Astrocyte (in vitro differentiated cells and primary cell): ENCODE data around the gene DPH2. TPM values are rescaled to one million over a fixed set of nuclear protein-coding genes. Genes with fewer than 3 reads are reported as not detected.

ENCODE experiments used
- DNase-seq: peaks from one replicate; pipeline ENCODE4 v3.0.0-alpha.2; 2010; ENCODE audit warnings: low read depth
- FAIRE-seq: peaks from 2 replicates; lab custom pipeline; 2011; peaks lifted over from hg19 to GRCh38; lab: Jason Lieb, UNC
- H2AFZ ChIP-seq: 2 replicates; pipeline ENCODE4 v1.6.0; 2012; ENCODE audit warnings: low read depth, low read length, inconsistent platforms
- H3K27ac ChIP-seq: 2 replicates; pipeline ENCODE4 v1.5.1; 2011; ENCODE audit warnings: low read depth, low read length, inconsistent platforms
- H3K27me3 ChIP-seq: 2 replicates; pipeline ENCODE4 v1.6.0; 2011; ENCODE audit warnings: low read length, inconsistent platforms; ENCODE audit not compliant: insufficient read depth
- H3K36me3 ChIP-seq: 2 replicates; pipeline ENCODE4 v1.5.1; 2011; ENCODE audit warnings: low read length, inconsistent platforms; ENCODE audit not compliant: insufficient read depth
- H3K4me1 ChIP-seq: 2 replicates; pipeline ENCODE4 v1.5.1; 2011; ENCODE audit warnings: low read length, inconsistent platforms; ENCODE audit not compliant: insufficient read depth
- H3K4me2 ChIP-seq: 2 replicates; pipeline ENCODE4 v1.6.0; 2012; ENCODE audit warnings: low read length, inconsistent platforms
- H3K4me3 ChIP-seq: 2 replicates; pipeline ENCODE4 v1.5.1; 2011; ENCODE audit warnings: low read depth, mild to moderate bottlenecking, low read length, inconsistent platforms; ENCODE audit not compliant: insufficient read depth
- H3K79me2 ChIP-seq: 2 replicates; pipeline ENCODE4 v1.6.0; 2012; ENCODE audit warnings: mild to moderate bottlenecking, low read length, inconsistent platforms; ENCODE audit not compliant: insufficient read depth
- H3K9ac ChIP-seq: 2 replicates; pipeline ENCODE4 v1.6.0; 2012; ENCODE audit warnings: mild to moderate bottlenecking, low read length, inconsistent platforms
- H3K9me3 ChIP-seq: 2 replicates; pipeline ENCODE4 v1.5.1; 2012; ENCODE audit warnings: low read depth, mild to moderate bottlenecking, low read length, inconsistent platforms; ENCODE audit not compliant: insufficient read depth
- H4K20me1 ChIP-seq: 2 replicates; pipeline ENCODE4 v1.6.0; 2012; ENCODE audit warnings: low read length, inconsistent platforms; ENCODE audit not compliant: insufficient read depth
- H3K27ac Mint-ChIP-seq: one replicate; pipeline ENCODE4 v1.8.0; 2021; ENCODE audit warnings: mild to moderate bottlenecking, mixed read lengths; ENCODE audit not compliant: unreplicated experiment
- H3K27me3 Mint-ChIP-seq: one replicate; pipeline ENCODE4 v1.8.0; 2021; ENCODE audit warnings: low read depth, mixed read lengths; ENCODE audit not compliant: unreplicated experiment
- H3K36me3 Mint-ChIP-seq: one replicate; pipeline ENCODE4 v1.8.0; 2021; ENCODE audit warnings: low read depth, mixed read lengths; ENCODE audit not compliant: unreplicated experiment
- H3K4me1 Mint-ChIP-seq: one replicate; pipeline ENCODE4 v1.8.0; 2021; ENCODE audit warnings: low read depth, mixed read lengths; ENCODE audit not compliant: unreplicated experiment
- H3K4me3 Mint-ChIP-seq: one replicate; pipeline ENCODE4 v1.8.0; 2021; ENCODE audit warnings: mild to moderate bottlenecking, moderate library complexity, mixed read lengths; ENCODE audit not compliant: unreplicated experiment
- H3K9me3 Mint-ChIP-seq: one replicate; pipeline ENCODE4 v1.8.0; 2021; ENCODE audit warnings: mild to moderate bottlenecking, mixed read lengths; ENCODE audit not compliant: unreplicated experiment
- EZH2 ChIP-seq: IDR thresholded peaks from 2 replicates; pipeline ENCODE4 v1.6.1; 2012; ENCODE audit warnings: mild to moderate bottlenecking, low read length, inconsistent platforms; ENCODE audit not compliant: insufficient read depth
- total RNA-seq: library from RNA; stranded (reverse); gene quantifications from 2 replicates; pipeline ENCODE4 v1.2.1, GENCODE V29; 2021
- TF ChIP-seq, protein P1 (sequence below): IDR thresholded peaks from 2 replicates; pipeline ENCODE4 v1.5.1; 2011; ENCODE audit warnings: low read depth, mild to moderate bottlenecking, inconsistent platforms, low read length, moderate library complexity; ENCODE audit not compliant: insufficient read depth

The DPH2 gene
- total RNA-seq, 1 donor from 2014 or later = 31.6 TPM

DNA sequence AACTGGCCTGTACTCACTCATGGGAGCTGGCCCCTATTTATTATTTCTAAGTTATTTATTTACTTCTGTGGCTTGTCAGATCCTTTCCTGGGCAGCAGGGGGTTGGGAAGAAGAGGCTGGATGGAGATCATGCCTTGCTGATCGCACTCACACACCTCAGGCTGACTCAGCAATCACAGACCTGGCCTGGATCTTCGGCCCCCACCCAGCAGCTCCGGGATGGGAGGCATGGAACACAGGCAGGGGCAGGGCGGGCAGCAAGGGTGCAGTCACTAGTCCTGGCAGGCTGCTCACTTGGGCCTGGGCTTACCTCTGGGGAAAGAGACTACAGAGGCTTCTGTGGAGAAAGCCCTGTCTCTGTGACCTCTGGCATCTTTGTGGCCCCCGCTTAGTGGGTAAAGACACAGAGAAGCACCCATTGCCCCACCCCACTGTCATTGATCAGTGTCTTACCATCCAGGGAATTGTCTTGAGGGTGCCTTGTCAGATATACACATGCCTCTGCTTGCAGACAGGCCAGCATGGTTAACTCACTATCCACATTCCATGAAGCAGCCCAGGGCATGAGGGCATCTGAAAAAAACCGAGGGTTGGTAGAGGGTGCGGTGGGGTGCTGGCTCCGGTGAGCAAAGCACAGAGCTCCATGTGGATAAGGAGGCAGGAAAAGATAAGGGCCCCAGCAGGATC, 32.5 kb upstream of the DPH2 start:
- H3K27ac Mint-ChIP-seq = no peak overlapping the region

DNA sequence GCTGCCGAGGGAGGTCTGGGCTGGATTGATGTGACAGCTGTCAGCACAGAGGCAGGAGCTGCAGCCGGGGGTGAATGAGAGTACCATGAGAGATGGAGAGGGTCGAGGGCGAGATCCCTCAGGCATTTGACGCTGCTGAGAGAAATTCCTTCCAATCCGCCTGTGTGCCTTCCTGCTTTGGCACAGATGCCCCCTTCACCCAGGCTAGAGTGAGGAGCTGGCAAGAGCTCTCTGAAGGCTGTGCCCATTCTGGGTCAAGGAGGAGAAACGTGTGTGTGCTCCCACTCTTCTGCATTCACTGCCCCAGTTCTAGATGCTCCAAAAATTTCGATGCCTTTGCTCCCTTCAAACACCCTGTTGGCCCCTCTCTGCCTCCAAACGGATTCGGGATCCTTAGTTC, 31.4 kb upstream of the DPH2 start:
- H2AFZ ChIP-seq = no peak overlapping the region
- no peak overlapping the region for H3K4me2 ChIP-seq
- H3K27ac ChIP-seq = no peak overlapping the region
- H3K27me3 ChIP-seq = peaks cover 2% of the 10 kb centered on the region
- FAIRE-seq (no peak), DNase-seq (no peak)
- Mint-ChIP-seq H3K4me1 (peaks cover 6% of the 10 kb centered on the region), H3K4me3 (no peak overlapping the region), H3K27ac (no peak overlapping the region), H3K27me3 (peaks cover 16% of the 10 kb centered on the region), H3K36me3 (peaks cover 9% of the 10 kb centered on the region), H3K9me3 (no peaks in the 10 kb centered on the region)
- peaks cover 7% of the 10 kb centered on the region for H3K4me1 ChIP-seq
- no peaks in the 10 kb centered on the region for H3K36me3 ChIP-seq
- H3K4me3 ChIP-seq = no peak overlapping the region
- H3K9ac ChIP-seq = no peak overlapping the region
- H4K20me1 ChIP-seq = peaks cover 16% of the 10 kb centered on the region
- TF ChIP-seq, protein P1, sequence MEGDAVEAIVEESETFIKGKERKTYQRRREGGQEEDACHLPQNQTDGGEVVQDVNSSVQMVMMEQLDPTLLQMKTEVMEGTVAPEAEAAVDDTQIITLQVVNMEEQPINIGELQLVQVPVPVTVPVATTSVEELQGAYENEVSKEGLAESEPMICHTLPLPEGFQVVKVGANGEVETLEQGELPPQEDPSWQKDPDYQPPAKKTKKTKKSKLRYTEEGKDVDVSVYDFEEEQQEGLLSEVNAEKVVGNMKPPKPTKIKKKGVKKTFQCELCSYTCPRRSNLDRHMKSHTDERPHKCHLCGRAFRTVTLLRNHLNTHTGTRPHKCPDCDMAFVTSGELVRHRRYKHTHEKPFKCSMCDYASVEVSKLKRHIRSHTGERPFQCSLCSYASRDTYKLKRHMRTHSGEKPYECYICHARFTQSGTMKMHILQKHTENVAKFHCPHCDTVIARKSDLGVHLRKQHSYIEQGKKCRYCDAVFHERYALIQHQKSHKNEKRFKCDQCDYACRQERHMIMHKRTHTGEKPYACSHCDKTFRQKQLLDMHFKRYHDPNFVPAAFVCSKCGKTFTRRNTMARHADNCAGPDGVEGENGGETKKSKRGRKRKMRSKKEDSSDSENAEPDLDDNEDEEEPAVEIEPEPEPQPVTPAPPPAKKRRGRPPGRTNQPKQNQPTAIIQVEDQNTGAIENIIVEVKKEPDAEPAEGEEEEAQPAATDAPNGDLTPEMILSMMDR = no peak
- no peak for TF ChIP-seq EZH2
- H3K79me2 ChIP-seq = no peaks in the 10 kb centered on the region
- H3K9me3 ChIP-seq = no peaks in the 10 kb centered on the region

More for the DNA sequence above, 32.5 kb upstream of the DPH2 start:
- no peak overlapping the region for H3K4me3 Mint-ChIP-seq
- peaks cover 9% of the 10 kb centered on the region for H3K36me3 Mint-ChIP-seq
- H3K4me3 ChIP-seq = no peak overlapping the region
- H3K9me3 ChIP-seq = no peaks in the 10 kb centered on the region
- H3K27ac ChIP-seq = no peak overlapping the region
- H3K36me3 ChIP-seq = no peaks in the 10 kb centered on the region
- no peak for DNase-seq
- peaks cover 18% of the 10 kb centered on the region for H3K4me1 ChIP-seq
- no peak overlapping the region for H2AFZ ChIP-seq
- TF ChIP-seq, protein P1 = no peak
- no peak for TF ChIP-seq EZH2
- H3K9ac ChIP-seq = no peak overlapping the region
- peaks cover 16% of the 10 kb centered on the region for H4K20me1 ChIP-seq
- peaks cover 16% of the 10 kb centered on the region for H3K27me3 Mint-ChIP-seq
- peaks cover 2% of the 10 kb centered on the region for H3K27me3 ChIP-seq
- H3K4me2 ChIP-seq = no peak overlapping the region
- H3K79me2 ChIP-seq = no peaks in the 10 kb centered on the region
- no peaks in the 10 kb centered on the region for H3K9me3 Mint-ChIP-seq
- H3K4me1 Mint-ChIP-seq = peaks cover 12% of the 10 kb centered on the region
- no peak for FAIRE-seq
